AG09319 (cell line): ENCODE data around the gene NAALAD2.

Source experiments
- DNase-seq: peaks from one replicate; pipeline ENCODE4 v3.0.0-alpha.2; 2010; ENCODE audit warnings: low read depth; ENCODE audit errors: extremely low read depth
- TF ChIP-seq, protein P1 (sequence below): IDR thresholded peaks from 2 replicates; pipeline ENCODE4 v1.5.1; 2011; ENCODE audit warnings: low read depth, mild to moderate bottlenecking, inconsistent platforms, low read length, moderate library complexity

NAALAD2 gene

GRCh38 chr11:90218606-90219005 is 84.1 kb downstream of the NAALAD2 start:
- TF ChIP-seq, protein P1, sequence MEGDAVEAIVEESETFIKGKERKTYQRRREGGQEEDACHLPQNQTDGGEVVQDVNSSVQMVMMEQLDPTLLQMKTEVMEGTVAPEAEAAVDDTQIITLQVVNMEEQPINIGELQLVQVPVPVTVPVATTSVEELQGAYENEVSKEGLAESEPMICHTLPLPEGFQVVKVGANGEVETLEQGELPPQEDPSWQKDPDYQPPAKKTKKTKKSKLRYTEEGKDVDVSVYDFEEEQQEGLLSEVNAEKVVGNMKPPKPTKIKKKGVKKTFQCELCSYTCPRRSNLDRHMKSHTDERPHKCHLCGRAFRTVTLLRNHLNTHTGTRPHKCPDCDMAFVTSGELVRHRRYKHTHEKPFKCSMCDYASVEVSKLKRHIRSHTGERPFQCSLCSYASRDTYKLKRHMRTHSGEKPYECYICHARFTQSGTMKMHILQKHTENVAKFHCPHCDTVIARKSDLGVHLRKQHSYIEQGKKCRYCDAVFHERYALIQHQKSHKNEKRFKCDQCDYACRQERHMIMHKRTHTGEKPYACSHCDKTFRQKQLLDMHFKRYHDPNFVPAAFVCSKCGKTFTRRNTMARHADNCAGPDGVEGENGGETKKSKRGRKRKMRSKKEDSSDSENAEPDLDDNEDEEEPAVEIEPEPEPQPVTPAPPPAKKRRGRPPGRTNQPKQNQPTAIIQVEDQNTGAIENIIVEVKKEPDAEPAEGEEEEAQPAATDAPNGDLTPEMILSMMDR = no peak
- DNase-seq = no peak

GRCh38 chr11:90219438-90219837 is 85.0 kb downstream of the NAALAD2 start:
- DNase-seq = no peak
- TF ChIP-seq, protein P1 = no peak

DNA sequence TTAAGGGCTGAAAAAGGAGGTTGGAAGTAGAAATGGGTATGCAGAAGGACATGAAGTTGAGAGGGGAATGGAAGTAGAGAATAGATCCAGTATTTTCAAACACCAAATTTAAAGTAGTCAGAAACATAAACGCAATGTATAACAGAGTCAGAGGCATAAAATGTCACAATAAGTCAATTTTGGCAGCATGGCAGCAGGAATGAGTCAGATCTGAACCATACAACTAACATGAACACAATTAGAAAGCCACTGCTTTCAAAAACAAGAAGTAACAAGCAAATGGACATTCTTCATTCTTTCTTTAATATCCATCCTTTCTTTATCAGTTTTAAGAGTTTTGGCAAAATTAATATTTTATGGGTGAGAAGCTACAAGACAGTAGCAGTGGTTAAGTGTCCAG is 85.9 kb downstream of the NAALAD2 start:
- no peak for DNase-seq
- TF ChIP-seq, protein P1 = no peak

DNA sequence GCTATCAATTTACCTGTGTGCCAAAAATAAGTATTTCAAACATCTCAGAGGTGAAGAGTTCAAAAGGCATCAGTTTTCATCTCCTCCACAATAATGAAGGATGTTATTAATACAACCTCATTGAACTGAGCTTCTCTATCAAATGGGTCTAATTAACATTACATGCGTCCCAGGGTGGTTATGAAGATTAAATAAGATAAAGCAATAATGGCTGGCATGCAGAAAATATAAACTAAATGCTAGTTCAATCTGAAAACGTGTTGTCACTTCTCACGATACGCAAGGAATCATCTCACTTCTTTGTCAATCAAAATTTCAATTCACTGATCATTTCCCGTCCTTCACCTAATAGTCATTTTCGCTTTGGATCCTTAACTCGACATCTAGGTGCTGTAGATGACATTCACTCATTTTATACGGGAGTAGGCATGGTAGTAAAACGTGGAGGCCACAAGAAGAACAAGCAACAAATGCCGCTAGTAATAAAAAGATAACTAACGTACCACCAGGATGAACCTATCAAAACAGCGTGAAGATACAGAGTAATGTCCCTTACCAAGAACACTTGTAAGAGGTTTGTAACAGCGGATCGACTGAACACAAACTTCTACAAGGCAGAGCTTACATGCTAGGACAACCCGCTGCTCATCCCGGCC is 87.5 kb downstream of the NAALAD2 start:
- DNase-seq = no peak
- TF ChIP-seq, protein P1 = no peak

- TF ChIP-seq, protein P1 = no peak
Observed at GRCh38 chr11:90222459-90223247, 88.2 kb downstream of the NAALAD2 start, which contains the start of gene CHORDC1. Gene CHORDC1 (minus strand): TSS chr11:90223049. CDS start chr11:90222954, 95 bp downstream.

DNA sequence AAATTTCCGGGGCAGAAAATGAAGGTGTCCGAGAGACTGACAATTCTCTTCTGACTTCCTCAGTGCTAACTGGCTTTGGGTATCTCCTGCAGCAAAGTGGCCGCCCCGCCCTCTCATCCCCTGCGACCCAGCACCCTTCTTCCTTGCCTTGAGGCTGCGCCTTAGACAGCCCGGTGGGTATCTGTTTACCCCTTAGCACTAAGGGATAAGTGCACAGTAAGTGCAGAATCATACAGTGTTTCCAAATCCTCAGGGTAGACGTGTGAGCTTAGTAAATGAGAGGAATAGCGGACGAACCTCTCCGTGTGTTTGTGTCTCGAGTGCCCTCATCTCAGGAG is 88.8 kb downstream of the NAALAD2 start:
- no peak for DNase-seq

More at GRCh38 chr11:90222459-90223247, 88.2 kb downstream of the NAALAD2 start, which contains the start of gene CHORDC1:
- DNase-seq = peak; percentile 35

DNA sequence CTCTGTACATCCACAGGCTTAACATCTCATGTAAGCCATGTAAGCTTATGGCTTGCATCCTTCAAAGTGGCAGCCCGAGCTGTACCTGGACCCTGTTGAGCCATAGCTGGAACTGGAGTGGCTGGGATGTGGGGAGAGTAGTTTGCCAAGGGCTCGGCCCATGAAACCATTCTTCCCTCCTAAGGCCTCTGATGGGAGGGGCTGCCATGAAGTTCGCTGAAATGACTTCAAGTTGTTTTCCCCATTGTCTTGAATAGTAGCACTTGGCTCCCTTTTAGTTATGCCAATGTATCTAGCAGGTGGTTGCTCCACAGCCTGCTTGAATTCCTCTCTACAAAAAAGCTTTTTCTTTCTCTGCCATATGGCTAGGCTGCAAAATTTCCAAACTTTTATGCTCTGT is 93.6 kb downstream of the NAALAD2 start:
- TF ChIP-seq, protein P1 = no peak
- DNase-seq = no peak

More for the DNA sequence above, 88.8 kb downstream of the NAALAD2 start:
- TF ChIP-seq, protein P1 = no peak
